HepG2 (cell line): ENCODE measurements around the gene LLGL2. TPM values are rescaled to one million over a fixed set of nuclear protein-coding genes. Genes with fewer than 3 reads are reported as not detected.

Experiments
- GABPB1 ChIP-seq: IDR thresholded peaks from 2 replicates; pipeline ENCODE4 v1.6.1; 2016; ENCODE audit warnings: mild to moderate bottlenecking, missing genetic modification reagents, moderate library complexity, missing compliant biosample characterization
- GLMP ChIP-seq: sonication (generic); formaldehyde crosslinking; IDR thresholded peaks from 2 replicates; pipeline ENCODE4 v1.9.0; 2021; ENCODE audit warnings: missing genetic modification reagents, mild to moderate bottlenecking, borderline replicate concordance
- GZF1 ChIP-seq: sonication (generic); formaldehyde crosslinking; IDR thresholded peaks from 2 replicates; pipeline ENCODE4 v1.5.1; 2020; ENCODE audit warnings: mild to moderate bottlenecking, missing genetic modification reagents
- HNRNPK ChIP-seq: fragments of 200-400 bp; formaldehyde crosslinking; IDR thresholded peaks from 2 replicates; pipeline ENCODE4 v1.6.1; 2018; ENCODE audit warnings: low read length, low read depth, moderate library complexity, mild to moderate bottlenecking; ENCODE audit not compliant: poor library complexity, severe bottlenecking
- HOXA3 ChIP-seq: sonication (generic); formaldehyde crosslinking; IDR thresholded peaks from 2 replicates; pipeline ENCODE4 v1.5.0; 2020; ENCODE audit warnings: missing genetic modification reagents
- IRF2 ChIP-seq: IDR thresholded peaks from 2 replicates; pipeline ENCODE4 v1.6.1; 2018; ENCODE audit warnings: missing genetic modification reagents, missing compliant biosample characterization
- MED1 ChIP-seq: sonication (generic); formaldehyde crosslinking; IDR thresholded peaks from 2 replicates; pipeline ENCODE4 v1.4.0; 2020; ENCODE audit warnings: missing genetic modification reagents
- MLXIP ChIP-seq: sonication (generic); formaldehyde crosslinking; IDR thresholded peaks from 2 replicates; pipeline ENCODE4 v1.9.0; 2021; ENCODE audit warnings: missing genetic modification reagents, borderline replicate concordance
- NBN ChIP-seq: fragments of 450-650 bp; conservative IDR thresholded peaks from 2 replicates; pipeline ENCODE4 v1.6.1; 2017
- RBM22 ChIP-seq: fragments of 200-400 bp; formaldehyde crosslinking; optimal IDR thresholded peaks from 2 replicates; pipeline ENCODE3; 2017; ENCODE audit warnings: mild to moderate bottlenecking, low read length, moderate library complexity
- RNF219 ChIP-seq: sonication (generic); formaldehyde crosslinking; IDR thresholded peaks from 2 replicates; pipeline ENCODE4 v1.5.0; 2020; ENCODE audit warnings: mild to moderate bottlenecking, missing genetic modification reagents
- SP4 ChIP-seq: sonication (generic); formaldehyde crosslinking; IDR thresholded peaks from 2 replicates; pipeline ENCODE4 v1.8.1; 2023; ENCODE audit warnings: mild to moderate bottlenecking, missing genetic modification reagents
- ZBTB33 ChIP-seq: sonication (generic); formaldehyde crosslinking; IDR thresholded peaks from 2 replicates; pipeline ENCODE4 v1.4.0; 2020; ENCODE audit warnings: missing genetic modification reagents
- ZFP36L2 ChIP-seq: sonication (generic); formaldehyde crosslinking; IDR thresholded peaks from 2 replicates; pipeline ENCODE4 v1.4.0; 2020; ENCODE audit warnings: missing genetic modification reagents
- ZMYM3 ChIP-seq: sonication (generic); formaldehyde crosslinking; IDR thresholded peaks from 2 replicates; pipeline ENCODE4 v1.5.1; 2020; ENCODE audit warnings: mild to moderate bottlenecking, missing genetic modification reagents
- ZNF337 ChIP-seq: sonication (generic); formaldehyde crosslinking; IDR thresholded peaks from 2 replicates; pipeline ENCODE4 v1.5.1; 2020; ENCODE audit warnings: missing genetic modification reagents, low read depth, mild to moderate bottlenecking, borderline replicate concordance
- ZNF530 ChIP-seq: sonication (generic); formaldehyde crosslinking; IDR thresholded peaks from 2 replicates; pipeline ENCODE4 v1.5.0; 2020; ENCODE audit warnings: low read depth, mild to moderate bottlenecking, missing genetic modification reagents
- ZNF550 ChIP-seq: sonication (generic); formaldehyde crosslinking; IDR thresholded peaks from 2 replicates; pipeline ENCODE4 v1.4.0; 2020; ENCODE audit warnings: mild to moderate bottlenecking, missing genetic modification reagents, borderline replicate concordance
- ZNF883 ChIP-seq: sonication (generic); formaldehyde crosslinking; IDR thresholded peaks from 2 replicates; pipeline ENCODE4 v1.5.1; 2020; ENCODE audit warnings: mild to moderate bottlenecking, missing genetic modification reagents; ENCODE audit errors: not compliant biosample characterization
- ZSCAN12 ChIP-seq: sonication (generic); formaldehyde crosslinking; IDR thresholded peaks from 2 replicates; pipeline ENCODE4 v1.9.0; 2021; ENCODE audit warnings: mild to moderate bottlenecking, missing genetic modification reagents
- polyA plus RNA-seq, 8 experiments: library from polyadenylated mRNA; depleted of rRNA in 3 of 8; stranded (reverse) in 7 of 8; unstranded in 1 of 8; fragments of >200 nt; fragmentation: Illumina TruSeq in 4 of 8; extraction: Trizol in 4 of 8; gene quantifications; 2 replicates each; pipeline versions ENCODE4 v1.2.1 to v1.2.3, GENCODE V29; 2011 to 2016; ENCODE audit warnings: low read depth in 4 of 8, missing spikeins in 1 of 8, mixed read lengths in 1 of 8; ENCODE audit not compliant: insufficient read depth in 1 of 8
- total RNA-seq, 5 experiments: library from RNA; depleted of rRNA; stranded (reverse); fragments of >200 nt; fragmentation: Illumina TruSeq; extraction: Trizol; gene quantifications; 2 replicates each; pipeline ENCODE4 v1.2.3, GENCODE V29; 2016; ENCODE audit warnings: low read depth in 1 of 5

Gene LLGL2
- total and polyA plus RNA-seq, 2 of the 13 experiments (the other 11 are each of a cell fraction or from before 2014, with no cell fraction given), result 83.0 to 86.7 TPM

GRCh38 chr17:75511610-75512575, 13.6 kb upstream of the LLGL2 start (continued):
- TF ChIP-seq MLXIP (CRISPR knock-in tag) (no peak), ZFP36L2 (no peak), ZNF337 (CRISPR knock-in tag) (peak; percentile 49; the same call in 1 of the 2 replicates), NBN (no peak), HNRNPK (no peak), SP4 (peak; percentile 66; the same call in 1 of the 2 replicates), ZMYM3 (CRISPR knock-in tag) (peak; percentile 95), ZBTB33 (peak; percentile 91), RNF219 (CRISPR knock-in tag) (no peak), GABPB1 (CRISPR knock-in tag) (peak; percentile 67), MED1 (CRISPR knock-in tag) (peak; percentile 92), IRF2 (CRISPR knock-in tag) (peak; percentile 97), RBM22 (peak; percentile 30), GZF1 (CRISPR knock-in tag) (no peak), HOXA3 (peak; percentile 94), ZNF883 (CRISPR knock-in tag) (peak; percentile 84), ZNF550 (CRISPR knock-in tag) (peak; percentile 9; the same call in 1 of the 2 replicates), ZSCAN12 (CRISPR knock-in tag) (no peak), GLMP (CRISPR knock-in tag) (no peak), ZNF530 (CRISPR knock-in tag) (no peak)
